HG03108 (cell line): ENCODE results near the gene CHN2.

Experiments used
- ATAC-seq: cut with Tn5 transposase; IDR thresholded peaks from one replicate; pipeline ENCODE4 v1.9.1; 2021; ENCODE audit warnings: moderate library complexity; ENCODE audit not compliant: unreplicated experiment

The CHN2 gene

DNA sequence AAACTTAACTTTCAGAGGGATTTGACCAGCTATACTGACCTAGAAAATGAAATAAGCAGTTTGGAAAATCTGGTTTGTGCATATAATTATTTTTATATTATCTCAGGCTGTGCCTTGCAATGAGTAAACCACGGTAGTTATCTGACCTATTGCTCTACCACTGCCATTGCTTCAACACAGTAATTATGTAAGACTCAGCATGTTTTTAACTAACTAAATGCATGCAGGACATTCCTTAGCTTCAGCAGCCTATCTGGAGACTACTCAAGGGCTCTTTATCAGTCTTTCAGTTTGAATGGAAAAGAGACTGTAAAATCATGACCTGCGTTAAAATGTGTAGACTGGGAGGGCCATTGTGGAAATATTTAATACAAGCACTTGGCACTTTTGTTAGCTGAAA lies 22.5 kb downstream of the CHN2 start:
- no peak for ATAC-seq

DNA sequence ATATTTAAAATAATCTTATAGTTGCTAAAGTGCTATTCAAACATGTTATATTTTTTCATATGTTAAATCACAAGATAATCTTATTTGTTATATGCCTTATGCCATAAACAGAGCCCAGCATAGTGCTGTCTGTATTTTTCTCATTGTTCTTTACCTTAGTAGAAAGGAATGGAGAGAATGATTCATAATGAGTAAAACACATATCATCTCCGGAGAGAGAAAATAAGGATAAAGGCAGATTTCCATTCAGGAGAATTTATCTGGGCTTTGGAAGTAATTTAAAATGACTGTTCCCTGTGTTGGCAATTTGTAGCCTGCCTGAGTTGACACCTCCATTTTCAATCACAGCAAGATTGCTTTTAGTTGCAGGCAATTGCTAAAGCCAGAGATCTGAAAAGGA lies 30.2 kb downstream of the CHN2 start:
- ATAC-seq, result no peak

GRCh38 chr7:29228289-29229011 lies 33.9 kb downstream of the CHN2 start:
- ATAC-seq, result no peak

- ATAC-seq, result no peak
Measured at GRCh38 chr7:29229066-29229465, 34.5 kb downstream of the CHN2 start.

- ATAC-seq, result no peak
Measured at GRCh38 chr7:29229946-29230345, 35.4 kb downstream of the CHN2 start.

- no peak for ATAC-seq
Measured at GRCh38 chr7:29230871-29231345, 36.3 kb downstream of the CHN2 start.

DNA sequence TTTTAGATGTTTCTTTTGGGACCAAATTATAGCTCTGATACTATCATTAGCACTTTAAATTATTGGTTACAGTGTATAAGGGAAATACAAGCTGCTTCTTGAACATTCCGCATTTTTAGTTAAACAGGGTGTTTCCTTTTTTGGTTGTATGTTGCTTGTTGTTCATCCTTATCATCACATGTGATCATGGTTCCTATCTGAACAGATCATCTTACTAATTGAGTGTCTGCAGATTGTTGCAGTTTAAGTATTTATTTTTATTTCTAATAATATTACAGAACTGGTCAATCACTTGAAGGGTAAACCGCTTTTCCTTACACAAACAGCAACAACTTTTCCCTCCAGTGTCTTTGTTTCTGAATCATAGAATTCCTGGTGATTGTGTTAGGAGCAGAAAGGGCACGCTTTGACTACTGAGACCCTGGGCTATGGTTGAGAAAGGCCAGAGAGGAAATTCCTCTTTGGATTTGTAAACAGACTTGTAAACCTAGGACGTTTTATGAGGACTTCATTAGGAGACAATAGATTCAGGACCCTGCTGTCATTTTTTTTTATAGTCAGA lies 37.2 kb downstream of the CHN2 start:
- no peak for ATAC-seq

- ATAC-seq, result no peak
Measured at GRCh38 chr7:29234438-29234837, 39.9 kb downstream of the CHN2 start.

DNA sequence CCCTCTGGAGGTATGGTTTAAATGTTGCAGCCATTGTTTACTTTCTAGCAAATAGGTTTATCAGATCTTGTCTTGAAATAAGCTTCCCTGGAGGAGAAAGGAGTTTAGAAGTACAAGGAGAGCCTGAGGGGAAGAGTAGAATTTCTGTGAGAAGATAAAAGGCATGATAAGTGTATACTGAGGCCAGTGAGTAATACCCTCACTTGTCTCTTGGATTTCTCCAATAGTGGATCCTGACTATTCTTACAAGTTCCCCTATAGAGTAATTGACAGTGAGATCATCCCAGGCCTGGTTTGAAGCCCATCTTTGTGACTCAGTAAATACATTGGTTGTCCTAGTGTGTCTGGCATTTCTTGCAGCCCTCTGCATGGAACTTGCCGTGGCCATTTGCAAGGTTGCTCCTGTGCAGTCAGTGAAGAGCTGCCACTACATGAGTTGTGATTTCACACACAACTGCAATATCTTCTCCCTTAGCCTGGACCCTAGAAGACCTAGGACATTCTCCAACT lies 41.6 kb downstream of the CHN2 start:
- ATAC-seq, result no peak

DNA sequence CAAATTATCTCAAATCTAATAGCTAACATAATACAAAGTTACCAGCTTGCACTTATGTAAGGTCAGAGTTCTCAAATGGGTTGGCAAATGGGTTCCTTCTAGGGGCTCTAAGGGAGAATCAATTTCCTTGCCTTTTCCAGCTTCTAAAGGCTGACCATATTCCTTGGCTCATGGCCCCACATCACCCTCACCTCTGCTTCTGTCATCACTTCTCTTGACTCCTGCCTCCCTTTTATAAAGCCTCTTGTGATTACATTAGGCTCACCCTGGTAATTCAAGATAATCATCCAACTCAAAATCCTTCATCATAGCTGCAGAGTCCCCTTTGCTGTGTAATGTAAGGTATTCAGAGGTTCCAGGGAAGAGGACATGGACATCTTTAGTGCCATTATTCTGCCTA lies 42.1 kb downstream of the CHN2 start:
- no peak for ATAC-seq

- ATAC-seq, result no peak
Measured at GRCh38 chr7:29237489-29237888, 42.9 kb downstream of the CHN2 start.

GRCh38 chr7:29239638-29240037 lies 45.1 kb downstream of the CHN2 start:
- no peak for ATAC-seq

GRCh38 chr7:29242265-29242664 lies 47.7 kb downstream of the CHN2 start:
- ATAC-seq, result no peak

DNA sequence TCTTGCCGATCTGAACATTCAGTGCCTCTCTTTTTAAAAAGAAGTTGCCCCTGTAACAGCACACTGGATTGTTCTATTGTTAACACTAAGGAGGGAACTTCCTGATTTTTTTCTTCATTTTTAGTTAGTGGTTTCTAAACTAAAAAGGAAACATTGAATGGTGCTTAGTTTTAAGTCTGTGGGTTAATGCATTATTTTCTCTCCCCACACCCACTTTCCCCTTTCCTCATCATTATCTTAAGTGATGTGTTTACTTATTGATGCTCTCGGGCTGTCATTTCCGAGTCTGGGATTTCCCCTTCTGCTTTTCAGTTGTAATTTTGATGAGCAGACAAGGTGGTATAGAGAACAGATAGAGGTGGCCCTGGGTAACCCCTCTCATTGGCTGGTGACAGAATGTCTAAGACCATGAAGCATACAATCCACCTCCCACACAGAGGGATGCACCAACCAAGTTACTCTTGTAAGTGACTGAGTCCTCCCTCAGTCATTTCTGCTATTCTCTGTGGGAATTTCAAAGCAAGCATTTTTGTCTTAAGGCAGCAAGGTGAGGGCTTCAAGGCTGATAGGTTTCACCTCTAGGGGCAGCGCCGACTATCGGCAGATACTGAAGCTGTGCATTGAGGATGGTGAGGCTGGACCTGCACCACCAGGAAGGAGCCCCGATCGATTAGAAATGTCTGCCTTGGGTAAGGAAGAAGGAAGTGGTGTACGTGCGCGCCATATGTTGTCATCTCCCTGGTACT lies 49.5 kb downstream of the CHN2 start:
- ATAC-seq, result no peak

DNA sequence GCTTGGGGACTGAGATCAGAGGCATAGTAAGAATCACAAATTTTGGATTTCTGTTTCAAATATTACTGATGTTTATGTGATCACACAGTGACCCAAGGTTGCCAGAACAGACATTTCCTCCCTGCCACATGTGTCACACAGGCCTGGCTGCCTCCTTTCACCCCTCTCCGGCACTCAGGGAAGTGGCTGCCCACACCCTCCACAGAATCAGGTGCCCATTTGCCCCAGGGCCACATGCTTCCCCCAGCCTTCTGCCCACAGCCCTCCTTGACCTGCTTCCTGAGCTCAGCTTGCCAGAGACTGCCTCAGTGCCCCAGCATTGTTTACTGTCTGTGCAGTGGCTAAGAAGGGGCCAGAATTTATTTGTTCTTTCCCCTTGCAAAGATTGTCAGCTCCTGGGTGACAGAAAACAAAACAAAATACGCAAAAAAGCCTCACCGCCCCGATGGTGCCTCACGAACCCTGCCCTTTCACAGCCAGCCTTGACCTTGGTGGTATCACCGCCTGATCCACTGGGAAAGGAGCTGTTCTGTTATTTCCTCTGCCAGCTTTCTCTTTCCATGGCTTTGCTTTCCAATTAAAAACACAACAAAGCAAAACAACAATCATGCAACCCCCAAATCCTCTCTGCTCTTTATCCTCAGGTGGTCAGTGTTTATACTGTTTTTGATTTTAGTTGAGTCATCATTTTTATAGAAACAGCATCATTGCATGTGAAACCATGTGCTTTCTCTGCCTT lies 52.8 kb downstream of the CHN2 start:
- ATAC-seq, result no peak

GRCh38 chr7:29247963-29248236 lies 53.3 kb downstream of the CHN2 start:
- ATAC-seq, result no peak

DNA sequence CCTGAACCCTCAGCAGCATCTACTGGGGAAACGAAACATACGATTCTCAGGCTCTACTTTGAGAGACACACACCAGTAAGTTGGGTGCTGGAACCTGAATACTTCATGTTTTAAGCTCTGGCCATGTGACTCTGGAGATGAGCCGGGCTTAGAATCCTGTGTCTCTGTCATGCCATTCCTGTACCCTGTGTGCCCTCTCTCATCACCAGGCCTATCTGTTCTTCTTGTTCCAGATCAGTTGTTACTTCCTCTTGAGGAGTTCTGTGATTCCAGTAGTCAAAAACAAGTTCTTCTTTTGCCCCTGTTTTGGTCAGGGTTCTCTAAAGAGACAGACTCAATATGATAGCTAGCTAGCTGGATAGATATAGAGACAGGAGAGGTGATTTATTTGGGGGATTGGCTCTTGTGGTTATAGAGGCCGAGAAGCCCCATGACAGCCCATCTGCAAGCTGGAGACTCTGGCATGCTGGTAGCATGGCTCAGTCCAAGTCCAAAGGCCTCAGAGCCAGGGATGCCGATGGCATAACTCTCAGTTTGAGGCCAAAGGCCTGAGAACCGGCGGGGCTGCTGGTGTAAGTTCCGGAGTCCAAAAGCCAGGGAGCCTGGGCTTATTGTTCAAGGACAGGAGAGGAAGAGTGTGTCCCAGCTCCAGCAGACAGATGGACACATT lies 54.3 kb downstream of the CHN2 start:
- ATAC-seq, result no peak

DNA sequence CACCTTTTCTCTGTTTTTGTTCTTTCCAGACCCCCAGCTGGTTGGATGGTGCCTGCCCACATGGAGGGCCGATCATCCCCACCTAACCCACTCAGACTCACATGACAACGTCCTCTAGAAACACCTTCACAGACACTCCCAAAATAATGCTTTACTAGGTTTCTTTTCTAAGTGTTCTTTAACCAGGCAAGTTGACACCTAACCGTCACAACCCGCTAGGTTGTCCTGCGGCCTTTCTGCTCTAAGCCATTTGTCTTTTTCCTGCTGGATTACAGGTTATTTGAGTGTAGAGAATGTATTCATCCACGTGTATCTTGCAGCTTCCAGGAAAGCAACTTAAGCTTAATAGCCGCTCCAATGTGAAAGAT lies 54.8 kb downstream of the CHN2 start:
- ATAC-seq, result no peak

- ATAC-seq, result no peak
Measured at GRCh38 chr7:29249860-29250259, 55.3 kb downstream of the CHN2 start.

DNA sequence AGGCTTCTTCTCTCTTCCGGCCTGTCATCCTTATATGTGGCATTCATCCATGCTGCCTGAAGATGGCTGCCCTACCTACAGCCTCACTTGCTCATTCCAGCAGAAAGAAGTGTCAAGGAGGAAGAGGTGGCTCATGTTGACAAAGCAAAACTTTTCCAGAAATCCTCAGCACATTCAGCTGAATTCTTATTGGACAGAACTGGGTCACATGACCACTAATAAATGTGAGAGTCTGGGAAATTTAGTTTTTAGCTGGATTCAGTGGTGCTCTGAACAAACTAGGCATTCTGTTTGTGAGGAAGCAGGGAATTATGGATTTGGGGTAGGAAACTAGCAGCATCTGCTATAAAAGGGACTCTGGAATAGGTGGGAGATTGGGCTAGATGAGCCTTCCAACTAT lies 58.6 kb downstream of the CHN2 start:
- no peak for ATAC-seq

DNA sequence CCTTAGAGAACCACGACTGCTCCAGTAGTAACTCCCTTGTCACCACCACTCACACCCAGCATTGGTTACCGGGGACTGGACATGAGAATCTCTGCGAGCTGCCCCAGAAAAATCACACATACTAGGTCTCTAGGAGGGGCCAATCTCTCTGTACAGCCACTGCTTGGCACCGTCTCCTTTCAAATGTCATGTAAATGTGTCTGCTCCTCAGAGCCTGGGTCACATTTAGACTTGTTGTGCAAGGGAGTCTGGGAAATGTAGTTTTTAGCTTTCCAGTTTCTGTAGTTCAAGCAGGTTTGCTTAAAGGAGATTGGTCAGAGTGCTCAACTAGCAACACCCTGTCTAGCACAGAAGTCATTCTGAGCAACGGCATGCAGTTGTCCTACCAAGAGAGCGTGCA lies 60.0 kb downstream of the CHN2 start:
- no peak for ATAC-seq
